GM23338 (cell line): ENCODE data around the gene APC. TPM values are rescaled to one million over a fixed set of nuclear protein-coding genes. Genes with fewer than 3 reads are reported as not detected.

Experiments used
- ATAC-seq: fragments of 200-7000 bp; cut with Tn5 transposase; 3 replicates; pipeline ENCODE4 v1.9.1; 2020
- DNase-seq: peaks from one replicate; pipeline ENCODE4 v3.0.0-alpha.2; 2015; ENCODE audit warnings: low spot score
- H2AFZ ChIP-seq: fragments of 200-600 bp; sonication (generic); 2 replicates; pipeline ENCODE4 v1.8.0; 2016; ENCODE audit warnings: antibody characterized with exemption, mild to moderate bottlenecking, moderate library complexity
- H3F3A ChIP-seq: fragments of 200-600 bp; sonication (generic); replicated peaks from 2 replicates; pipeline ENCODE4 v1.8.0; 2017; ENCODE audit warnings: antibody characterized with exemption, mixed run types, low read depth
- H3K27ac ChIP-seq: fragments of 200-600 bp; sonication (generic); 2 replicates; pipeline ENCODE4 v1.6.1; 2016; ENCODE audit warnings: low read depth
- H3K27me3 ChIP-seq: fragments of 200-600 bp; sonication (generic); 2 replicates; pipeline ENCODE4 v1.8.0; 2016; ENCODE audit warnings: mild to moderate bottlenecking, mixed run types, moderate library complexity; ENCODE audit not compliant: insufficient read depth
- H3K36me3 ChIP-seq: fragments of 200-600 bp; sonication (generic); 2 replicates; pipeline ENCODE4 v1.8.0; 2016; ENCODE audit warnings: mild to moderate bottlenecking; ENCODE audit not compliant: insufficient read depth
- H3K4me1 ChIP-seq: fragments of 200-600 bp; sonication (generic); 2 replicates; pipeline ENCODE4 v1.8.0; 2016; ENCODE audit warnings: mild to moderate bottlenecking, moderate library complexity; ENCODE audit not compliant: insufficient read depth
- H3K4me2 ChIP-seq: fragments of 200-600 bp; sonication (generic); 2 replicates; pipeline ENCODE4 v1.7.1; 2017; ENCODE audit warnings: mixed run types
- H3K4me3 ChIP-seq: fragments of 200-600 bp; sonication (generic); 2 replicates; pipeline ENCODE4 v1.6.1; 2016; ENCODE audit warnings: mixed run types
- H3K79me2 ChIP-seq: fragments of 200-600 bp; sonication (generic); replicated peaks from 2 replicates; pipeline ENCODE4 v1.8.0; 2017; ENCODE audit warnings: mild to moderate bottlenecking; ENCODE audit not compliant: insufficient read depth
- H3K9me2 ChIP-seq: fragments of 200-600 bp; sonication (generic); 2 replicates; pipeline ENCODE4 v1.8.0; 2017; ENCODE audit not compliant: insufficient read depth
- H4K20me1 ChIP-seq: fragments of 200-600 bp; sonication (generic); replicated peaks from 2 replicates; pipeline ENCODE4 v1.8.0; 2017; ENCODE audit warnings: mild to moderate bottlenecking; ENCODE audit not compliant: insufficient read depth
- H3K27ac Mint-ChIP-seq: 2 replicates; pipeline ENCODE4 v1.8.0; 2020; ENCODE audit warnings: inconsistent platforms, mild to moderate bottlenecking, moderate library complexity, mixed read lengths
- H3K27me3 Mint-ChIP-seq: 3 replicates; pipeline ENCODE4 v1.8.0; 2022; ENCODE audit warnings: low read depth, mild to moderate bottlenecking, moderate library complexity, mixed read lengths, inconsistent platforms; ENCODE audit not compliant: insufficient read depth, poor library complexity
- H3K36me3 Mint-ChIP-seq: 3 replicates; pipeline ENCODE4 v1.8.0; 2021; ENCODE audit warnings: low read depth, mild to moderate bottlenecking, inconsistent platforms, moderate library complexity, mixed read lengths
- H3K4me1 Mint-ChIP-seq: 3 replicates; pipeline ENCODE4 v1.8.0; 2020; ENCODE audit warnings: mild to moderate bottlenecking, inconsistent platforms, mixed read lengths
- H3K4me3 Mint-ChIP-seq: 3 replicates; pipeline ENCODE4 v1.8.0; 2021; ENCODE audit warnings: moderate library complexity, mild to moderate bottlenecking, inconsistent platforms, mixed read lengths
- H3K9me3 Mint-ChIP-seq: 3 replicates; pipeline ENCODE4 v1.8.0; 2020; ENCODE audit warnings: moderate library complexity, mild to moderate bottlenecking, inconsistent platforms, mixed read lengths
- ETS1 ChIP-seq: IDR thresholded peaks from 2 replicates; pipeline ENCODE4 v1.6.1; 2016; ENCODE audit warnings: antibody characterized with exemption
- EZH2phosphoT487 ChIP-seq: fragments of 200-600 bp; sonication (generic); IDR thresholded peaks from one replicate; pipeline ENCODE4 v1.8.1; 2018; ENCODE audit warnings: antibody characterized with exemption; ENCODE audit not compliant: unreplicated experiment
- JUNB ChIP-seq: IDR thresholded peaks from one replicate; pipeline ENCODE4 v1.6.1; 2016; ENCODE audit warnings: antibody characterized with exemption; ENCODE audit not compliant: unreplicated experiment
- POLR2AphosphoS5 ChIP-seq: IDR thresholded peaks from 2 replicates; pipeline ENCODE4 v1.6.1; 2016; ENCODE audit warnings: antibody characterized with exemption, low read depth
- REST ChIP-seq: IDR thresholded peaks from one replicate; pipeline ENCODE4 v1.6.1; 2018; ENCODE audit warnings: antibody characterized with exemption; ENCODE audit not compliant: unreplicated experiment
- ZNF114 ChIP-seq: fragments of 250-450 bp; sonication (Bioruptor Pico); IDR thresholded peaks from 2 replicates; pipeline ENCODE4 v1.5.0; 2020; ENCODE audit warnings: mild to moderate bottlenecking, moderate library complexity
- ZNF331 ChIP-seq: fragments of 250-450 bp; sonication (Bioruptor Pico); IDR thresholded peaks from 2 replicates; pipeline ENCODE4 v1.5.0; 2020; ENCODE audit warnings: low read depth, mild to moderate bottlenecking, moderate library complexity
- polyA plus RNA-seq: library from polyadenylated mRNA; unstranded; fragments of >200 nt; fragmentation: Nextera tagmentation; extraction: Ambion mirVana; gene quantifications from 2 replicates; pipeline ENCODE4 v1.2.1, GENCODE V29; 2016
- total RNA-seq: library from RNA; depleted of rRNA; stranded (reverse); fragments of >200 nt; shearing (Covaris generic); gene quantifications from 2 replicates; pipeline ENCODE4 v1.2.3, GENCODE V29; 2014

The APC gene
- total and polyA plus RNA-seq, 2 experiments from 2014 or later = 42.4 to 62.9 TPM

- H2AFZ ChIP-seq = no peak overlapping the region
- H3K4me2 ChIP-seq = no peak overlapping the region
- peaks cover 41% of the 10 kb centered on the region for H3K36me3 Mint-ChIP-seq
- DNase-seq = no peak
- H3K9me3 Mint-ChIP-seq = no peaks in the 10 kb centered on the region
- no peak overlapping the region for H3K4me3 Mint-ChIP-seq
- no peaks in the 10 kb centered on the region for H4K20me1 ChIP-seq
- ATAC-seq = no peak
- H3K27me3 Mint-ChIP-seq = peaks cover 4% of the 10 kb centered on the region
- H3K4me1 ChIP-seq = peaks cover 46% of the 10 kb centered on the region
- H3K27ac ChIP-seq = peak overlapping the region; percentile 90
- no peaks in the 10 kb centered on the region for H3K79me2 ChIP-seq
- TF ChIP-seq ZNF331 (CRISPR knock-in tag) = no peak
- H3K27ac Mint-ChIP-seq = peak overlapping the region; percentile 87
- no peaks in the 10 kb centered on the region for H3K9me2 ChIP-seq
- H3F3A ChIP-seq = peaks cover 5% of the 10 kb centered on the region; the same call in 1 of the 2 replicates
- no peak overlapping the region for H3K4me3 ChIP-seq
- peaks cover 57% of the 10 kb centered on the region for H3K4me1 Mint-ChIP-seq
- H3K36me3 ChIP-seq = no peaks in the 10 kb centered on the region
- no peaks in the 10 kb centered on the region for H3K27me3 ChIP-seq
Measured at GRCh38 chr5:112794410-112794809, 56.7 kb downstream of the APC start.

GRCh38 chr5:112795342-112795741 lies 57.7 kb downstream of the APC start:
- H2AFZ ChIP-seq = no peak overlapping the region
- Mint-ChIP-seq H3K27ac (peak overlapping the region; percentile 87), H3K4me3 (peak overlapping the region; percentile 52; the same call in 2 of the 3 replicates), H3K36me3 (peaks cover 41% of the 10 kb centered on the region), H3K9me3 (no peaks in the 10 kb centered on the region), H3K4me1 (peaks cover 60% of the 10 kb centered on the region), H3K27me3 (peaks cover 4% of the 10 kb centered on the region)
- no peaks in the 10 kb centered on the region for H3K79me2 ChIP-seq
- ATAC-seq = peak; percentile 83
- peak overlapping the region; percentile 17 for H3K4me3 ChIP-seq
- DNase-seq = peak; percentile 48
- no peaks in the 10 kb centered on the region for H3K9me2 ChIP-seq
- TF ChIP-seq REST = no peak
- no peak for TF ChIP-seq ZNF114 (CRISPR knock-in tag)
- TF ChIP-seq JUNB = no peak
- no peak for TF ChIP-seq EZH2phosphoT487
- no peak for TF ChIP-seq ETS1
- TF ChIP-seq POLR2AphosphoS5 = no peak
- H4K20me1 ChIP-seq = no peaks in the 10 kb centered on the region
- H3K27ac ChIP-seq = peak overlapping the region; percentile 90
- H3K27me3 ChIP-seq = no peaks in the 10 kb centered on the region
- peaks cover 5% of the 10 kb centered on the region; the same call in 1 of the 2 replicates for H3F3A ChIP-seq
- peaks cover 46% of the 10 kb centered on the region for H3K4me1 ChIP-seq
- no peaks in the 10 kb centered on the region for H3K36me3 ChIP-seq
- peak overlapping the region; percentile 50 for H3K4me2 ChIP-seq
